PFSK-1 (cell line): Measurements from ENCODE around the gene CGB2.

Experiments used
- FOXP2 ChIP-seq: optimal IDR thresholded peaks from 2 replicates; pipeline ENCODE3; 2011; ENCODE audit warnings: borderline replicate concordance, control low read depth, inconsistent platforms; ENCODE audit not compliant: insufficient read depth; ENCODE audit errors: extremely low read length, extremely low read depth
- POLR2AphosphoS5 ChIP-seq: IDR thresholded peaks from 2 replicates; pipeline ENCODE4 v1.6.1; 2012; ENCODE audit warnings: low read depth, mild to moderate bottlenecking, control low read depth, low read length, moderate library complexity
- REST ChIP-seq, 2 experiments: IDR thresholded peaks; 2 replicates each; pipeline versions ENCODE4 v1.6.1 to v1.8.0; 2011 to 2012; ENCODE audit warnings: low read depth in 2 of 2, low read length in 2 of 2, control low read depth in 1 of 2, inconsistent platforms in 1 of 2, mild to moderate bottlenecking in 1 of 2, moderate library complexity in 1 of 2; ENCODE audit not compliant: insufficient read depth in 1 of 2
- SIN3A ChIP-seq: IDR thresholded peaks from 2 replicates; pipeline ENCODE4 v1.6.1; 2012; ENCODE audit warnings: mild to moderate bottlenecking, low read length, moderate library complexity, borderline replicate concordance; ENCODE audit not compliant: insufficient read depth
- TAF1 ChIP-seq: IDR thresholded peaks from 2 replicates; pipeline ENCODE4 v1.6.1; 2012; ENCODE audit warnings: low read length, control low read depth, borderline replicate concordance; ENCODE audit not compliant: insufficient read depth

Gene CGB2

DNA sequence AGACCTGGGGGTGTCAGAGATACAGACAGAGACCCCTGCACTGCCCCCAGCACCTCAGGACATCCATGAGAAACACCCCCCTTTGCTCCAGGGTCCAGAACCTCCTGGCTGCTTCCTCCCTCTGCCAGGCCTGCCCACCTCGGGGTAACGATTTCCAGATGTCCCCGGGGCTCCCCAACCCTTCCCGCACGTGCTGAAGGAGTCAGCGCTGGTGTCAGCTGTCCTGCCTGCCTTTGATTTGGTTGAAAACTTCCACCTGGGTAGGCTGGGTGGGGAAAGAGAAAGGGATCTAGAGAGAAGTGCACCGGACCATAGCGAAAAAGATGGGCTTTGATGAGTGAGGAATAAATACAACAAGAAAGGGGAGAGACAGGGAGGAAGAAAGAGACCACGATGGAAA lies 27.4 kb downstream of the CGB2 start:
- TF ChIP-seq REST (IDR thresholded peaks at IDR 0.05; ENCODE audit: insufficient read depth in 1 of 2, low read depth in 2 of 2, low read length in 2 of 2) (no peak), FOXP2 (no peak), POLR2AphosphoS5 (no peak), TAF1 (no peak), SIN3A (no peak)

- TF ChIP-seq POLR2AphosphoS5 (no peak), FOXP2 (no peak), TAF1 (no peak), SIN3A (no peak), REST (IDR thresholded peaks at IDR 0.05; ENCODE audit: insufficient read depth in 1 of 2, low read depth in 2 of 2, low read length in 2 of 2) (no peak)
These were observed 29.3 kb downstream of the CGB2 start for GRCh38 chr19:49061000-49061399.

DNA sequence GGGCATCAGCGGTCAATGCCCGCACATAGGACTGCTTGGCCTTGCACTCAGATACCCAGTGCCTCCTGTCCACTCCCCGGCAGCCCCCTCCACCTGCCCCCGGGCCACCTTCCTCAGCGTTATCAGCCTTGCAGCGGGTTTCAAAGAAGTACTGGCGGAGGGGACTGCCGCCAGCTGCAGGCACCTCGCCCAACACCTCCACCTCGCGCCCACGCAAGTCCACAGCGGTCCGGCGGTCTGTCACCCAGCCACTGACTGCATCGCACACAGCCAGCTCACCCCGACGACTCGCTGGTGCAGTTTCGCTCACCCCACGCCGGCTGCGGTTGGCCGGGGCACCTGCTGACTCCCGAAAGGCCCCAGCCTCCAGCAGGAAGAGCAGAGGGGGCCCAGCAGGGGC lies 29.8 kb downstream of the CGB2 start:
- TF ChIP-seq FOXP2 (no peak), REST (IDR thresholded peaks at IDR 0.05; ENCODE audit: insufficient read depth in 1 of 2, low read depth in 2 of 2, low read length in 2 of 2) (no peak), TAF1 (no peak)

GRCh38 chr19:49064029-49064629 lies 32.4 kb downstream of the CGB2 start:
- TF ChIP-seq REST (IDR thresholded peaks at IDR 0.05; ENCODE audit: insufficient read depth in 1 of 2, low read depth in 2 of 2, low read length in 2 of 2): no peak
- no peak for TF ChIP-seq SIN3A
- no peak for TF ChIP-seq TAF1

DNA sequence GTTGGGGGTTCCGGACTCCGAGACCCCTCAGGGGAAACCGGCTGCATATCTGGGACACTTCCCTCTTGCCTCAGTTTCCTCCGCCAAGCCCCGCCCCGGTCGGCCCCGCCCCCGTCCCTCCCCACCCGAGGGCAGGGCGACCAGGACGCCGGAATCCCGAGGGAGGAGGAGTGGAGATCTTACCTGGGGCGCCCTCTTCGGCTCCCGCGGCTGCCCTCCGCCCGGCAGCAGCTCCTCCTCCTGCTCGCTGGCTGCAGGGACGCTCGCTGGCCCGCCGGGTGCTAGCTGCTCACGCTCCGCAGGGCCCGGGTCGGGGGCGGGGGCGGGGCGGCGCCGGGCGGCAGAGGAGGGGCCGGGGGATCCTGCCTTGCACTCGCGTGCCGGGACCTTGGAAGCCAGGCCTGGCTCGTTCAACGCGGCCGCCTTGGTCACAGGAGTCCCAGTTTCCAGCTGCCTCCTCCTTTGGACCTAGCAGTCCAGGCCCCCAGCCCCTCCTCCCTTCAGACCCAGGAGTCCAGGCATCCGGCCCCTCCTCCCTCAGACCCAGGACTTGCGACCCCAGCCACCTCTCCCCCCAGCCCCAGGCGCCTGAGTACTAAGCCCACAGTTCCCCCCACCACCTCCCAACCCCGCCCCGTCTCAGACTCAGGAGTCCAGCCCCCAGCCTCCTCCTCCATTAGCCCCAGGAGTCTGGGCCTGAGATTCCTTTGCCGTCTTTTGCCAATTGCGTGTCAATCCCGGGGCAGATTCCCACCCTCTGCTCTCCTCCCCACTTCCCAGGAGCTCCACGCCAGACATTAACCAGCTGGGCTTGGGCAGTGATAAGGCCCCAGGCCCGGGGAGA lies 33.3 kb downstream of the CGB2 start, which contains the start of gene NTF4:
Gene NTF4, minus strand, starts transcription at position 51 of the 844 bp plus-strand sequence. CDS start 2,821 bp downstream, outside the sequence.
- no peak for TF ChIP-seq SIN3A
- TF ChIP-seq REST (IDR thresholded peaks at IDR 0.05; ENCODE audit: insufficient read depth in 1 of 2, low read depth in 2 of 2, low read length in 2 of 2): no peak
- TF ChIP-seq FOXP2: no peak
- TF ChIP-seq TAF1: no peak
- no peak for TF ChIP-seq POLR2AphosphoS5
